Endodermal cell (in vitro differentiated cells): ENCODE measurements around the gene PPIE. TPM values are rescaled to one million over a fixed set of nuclear protein-coding genes. Genes with fewer than 3 reads are reported as not detected.

Experiments
- DNase-seq: peaks from one replicate; pipeline ENCODE4 v3.0.0-alpha.2; 2017
- H3K27ac ChIP-seq: 2 replicates; pipeline ENCODE4 v1.5.1; 2013; ENCODE audit warnings: mild to moderate bottlenecking, low read depth, low read length, moderate library complexity
- H3K27me3 ChIP-seq: 2 replicates; pipeline ENCODE4 v1.6.1; 2013; ENCODE audit warnings: mild to moderate bottlenecking, low read length, moderate library complexity; ENCODE audit not compliant: insufficient read depth, control insufficient read depth, poor library complexity, severe bottlenecking
- H3K36me3 ChIP-seq: 2 replicates; pipeline ENCODE4 v1.7.0; 2013; ENCODE audit warnings: mild to moderate bottlenecking, low read length, moderate library complexity; ENCODE audit not compliant: control insufficient read depth, insufficient read depth
- H3K4me1 ChIP-seq: one replicate; pipeline ENCODE4 v1.7.0; 2013; ENCODE audit warnings: low read length; ENCODE audit not compliant: control insufficient read depth, insufficient read depth
- H3K4me3 ChIP-seq: 2 replicates; pipeline ENCODE4 v1.5.1; 2013; ENCODE audit warnings: mild to moderate bottlenecking, low read length, moderate library complexity
- H3K9ac ChIP-seq: 2 replicates; pipeline ENCODE4 v1.6.1; 2013; ENCODE audit warnings: mild to moderate bottlenecking, low read length, moderate library complexity; ENCODE audit not compliant: poor library complexity, severe bottlenecking; ENCODE audit errors: extremely low read depth
- H3K9me3 ChIP-seq: 2 replicates; pipeline ENCODE4 v1.6.1; 2013; ENCODE audit warnings: mild to moderate bottlenecking, low read length, moderate library complexity; ENCODE audit not compliant: control insufficient read depth
- H3K27ac Mint-ChIP-seq: 2 replicates; pipeline ENCODE4 v1.8.0; 2020; ENCODE audit warnings: mixed read lengths
- H3K27me3 Mint-ChIP-seq: 2 replicates; pipeline ENCODE4 v1.8.0; 2021; ENCODE audit warnings: mild to moderate bottlenecking, mixed read lengths; ENCODE audit not compliant: insufficient read depth
- H3K36me3 Mint-ChIP-seq: 2 replicates; pipeline ENCODE4 v1.8.0; 2020; ENCODE audit warnings: low read depth, mixed read lengths
- H3K4me1 Mint-ChIP-seq: 2 replicates; pipeline ENCODE4 v1.8.0; 2020; ENCODE audit warnings: mixed read lengths
- H3K4me3 Mint-ChIP-seq: 2 replicates; pipeline ENCODE4 v1.8.0; 2020; ENCODE audit warnings: mild to moderate bottlenecking, moderate library complexity, mixed read lengths
- H3K9me3 Mint-ChIP-seq: 2 replicates; pipeline ENCODE4 v1.8.0; 2020; ENCODE audit warnings: mild to moderate bottlenecking, mixed read lengths
- WGBS, 2 experiments: methylation state at CpG; one replicate each; pipeline versions ENCODE4 v1.1.5 to v1.1.7; 2013; ENCODE audit warnings: missing lambda C conversion rate in 2 of 2, mixed read lengths in 1 of 2; ENCODE audit not compliant: insufficient coverage in 1 of 2, insufficient read length in 1 of 2; 5-methylcytosine and 5-hydroxymethylcytosine counted together
- total RNA-seq, 2 donors: library from RNA; stranded (reverse); fragmentation: NEBNext Ultra II Directional in 1 of 2; extraction: Animal tissue kit (Norgen Biotek cat#: 25700) in 1 of 2; gene quantifications; 2 replicates in 1 of 2; 3 replicates in 1 of 2; pipeline ENCODE4 v1.2.1, GENCODE V29; 2021
- TF ChIP-seq, protein P1 (sequence below): fragments of 200-600 bp; sonication (generic); conservative IDR thresholded peaks from 2 replicates; pipeline ENCODE4 v1.5.0; 2021; ENCODE audit warnings: antibody characterized with exemption, mild to moderate bottlenecking

PPIE gene
- total RNA-seq, 2 donors from 2014 or later: 39.5 to 59.4 TPM

GRCh38 chr1:39721664-39722063 lies 17.0 kb upstream of the PPIE start:
- Mint-ChIP-seq H3K36me3 (no peaks in the 10 kb centered on the region), H3K4me1 (no peaks in the 10 kb centered on the region), H3K9me3 (no peaks in the 10 kb centered on the region), H3K4me3 (no peak overlapping the region), H3K27me3 (peaks cover 94% of the 10 kb centered on the region), H3K27ac (no peak overlapping the region)
- TF ChIP-seq, protein P1, sequence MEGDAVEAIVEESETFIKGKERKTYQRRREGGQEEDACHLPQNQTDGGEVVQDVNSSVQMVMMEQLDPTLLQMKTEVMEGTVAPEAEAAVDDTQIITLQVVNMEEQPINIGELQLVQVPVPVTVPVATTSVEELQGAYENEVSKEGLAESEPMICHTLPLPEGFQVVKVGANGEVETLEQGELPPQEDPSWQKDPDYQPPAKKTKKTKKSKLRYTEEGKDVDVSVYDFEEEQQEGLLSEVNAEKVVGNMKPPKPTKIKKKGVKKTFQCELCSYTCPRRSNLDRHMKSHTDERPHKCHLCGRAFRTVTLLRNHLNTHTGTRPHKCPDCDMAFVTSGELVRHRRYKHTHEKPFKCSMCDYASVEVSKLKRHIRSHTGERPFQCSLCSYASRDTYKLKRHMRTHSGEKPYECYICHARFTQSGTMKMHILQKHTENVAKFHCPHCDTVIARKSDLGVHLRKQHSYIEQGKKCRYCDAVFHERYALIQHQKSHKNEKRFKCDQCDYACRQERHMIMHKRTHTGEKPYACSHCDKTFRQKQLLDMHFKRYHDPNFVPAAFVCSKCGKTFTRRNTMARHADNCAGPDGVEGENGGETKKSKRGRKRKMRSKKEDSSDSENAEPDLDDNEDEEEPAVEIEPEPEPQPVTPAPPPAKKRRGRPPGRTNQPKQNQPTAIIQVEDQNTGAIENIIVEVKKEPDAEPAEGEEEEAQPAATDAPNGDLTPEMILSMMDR: no peak
- Histone ChIP-seq H3K9ac (no peak overlapping the region), H3K4me3 (no peak overlapping the region), H3K27me3 (peaks cover 94% of the 10 kb centered on the region), H3K9me3 (no peaks in the 10 kb centered on the region), H3K36me3 (no peaks in the 10 kb centered on the region), H3K27ac (no peak overlapping the region), H3K4me1 (no peaks in the 10 kb centered on the region)
- DNase-seq: no peak

GRCh38 chr1:39722495-39722894 lies 16.2 kb upstream of the PPIE start:
- H3K27me3 Mint-ChIP-seq: peaks cover 94% of the 10 kb centered on the region
- no peak overlapping the region for H3K27ac ChIP-seq
- no peaks in the 10 kb centered on the region for H3K9me3 ChIP-seq
- WGBS, 2 experiments: 17 to 23% methylated on average over 1 to 2 of the region's 2 CpGs
- no peak for DNase-seq
- H3K4me1 Mint-ChIP-seq: no peaks in the 10 kb centered on the region
- H3K9ac ChIP-seq: no peak overlapping the region
- H3K36me3 Mint-ChIP-seq: no peaks in the 10 kb centered on the region
- no peak overlapping the region for H3K4me3 ChIP-seq
- no peaks in the 10 kb centered on the region for H3K9me3 Mint-ChIP-seq
- H3K4me3 Mint-ChIP-seq: no peak overlapping the region
- TF ChIP-seq, protein P1: no peak
- no peak overlapping the region for H3K27ac Mint-ChIP-seq
- H3K27me3 ChIP-seq: peaks cover 94% of the 10 kb centered on the region
- no peaks in the 10 kb centered on the region for H3K4me1 ChIP-seq
- H3K36me3 ChIP-seq: no peaks in the 10 kb centered on the region

- TF ChIP-seq, protein P1: no peak
- Mint-ChIP-seq H3K27ac (no peak overlapping the region), H3K4me3 (no peak overlapping the region), H3K4me1 (no peaks in the 10 kb centered on the region), H3K9me3 (no peaks in the 10 kb centered on the region), H3K27me3 (peaks cover 97% of the 10 kb centered on the region), H3K36me3 (no peaks in the 10 kb centered on the region)
- 60% methylated on average over 1 of the region's 3 CpGs; no CpG with 5 or more reads in 1 of the 2 experiments for WGBS, 2 experiments
- H3K27ac ChIP-seq: no peak overlapping the region
- no peaks in the 10 kb centered on the region for H3K9me3 ChIP-seq
- peaks cover 99% of the 10 kb centered on the region for H3K27me3 ChIP-seq
- DNase-seq: no peak
- H3K4me3 ChIP-seq: no peak overlapping the region
- no peaks in the 10 kb centered on the region for H3K4me1 ChIP-seq
- no peak overlapping the region for H3K9ac ChIP-seq
- H3K36me3 ChIP-seq: no peaks in the 10 kb centered on the region
Measured at GRCh38 chr1:39726600-39726999, 12.1 kb upstream of the PPIE start.
